Caco-2 (cell line): ENCODE data around the gene C1orf50. TPM values are rescaled to one million over a fixed set of nuclear protein-coding genes. Genes with fewer than 3 reads are reported as not detected.

Experiments
- BruUV-seq: library from RNA; stranded (reverse); fragments of 400-500 nt; replicated peaks from 2 replicates; lab custom pipeline; 2021; lab: Mats Ljungman, UMichigan
- CTCF ChIA-PET: fragments of 300-600 bp; sonication (Branson Sonifier 250); formaldehyde crosslinking; loops from one replicate; lab custom pipeline; 2022; ENCODE audit warnings: antibody characterized with exemption; lab: Charles Lee
- POLR2A ChIA-PET: fragments of 300-600 bp; sonication (Branson Sonifier 250); formaldehyde crosslinking; loops from one replicate; lab custom pipeline; 2022; ENCODE audit warnings: antibody characterized with exemption; lab: Charles Lee
- DNase-seq, 2 experiments: peaks; one replicate each; pipeline versions ENCODE4 v3.0.0 to v3.0.0-alpha.2; 2020 to 2022
- H3K27me3 ChIP-seq: replicated peaks from 2 replicates; pipeline ENCODE4 v1.6.0; 2011; ENCODE audit warnings: low read length; ENCODE audit not compliant: control insufficient read depth, insufficient read depth
- H3K36me3 ChIP-seq: 2 replicates; pipeline ENCODE4 v1.5.1; 2011; ENCODE audit warnings: low read length; ENCODE audit not compliant: control insufficient read depth, insufficient read depth
- H3K4me1 ChIP-seq: fragments of 250-450 bp; sonication (Bioruptor Pico); 2 replicates; pipeline ENCODE4 v1.5.1; 2020; ENCODE audit warnings: mild to moderate bottlenecking
- H3K4me3 ChIP-seq: 2 replicates; pipeline ENCODE4 v1.5.1; 2011; ENCODE audit warnings: low read depth, mild to moderate bottlenecking, control low read depth, low read length
- H3K9me3 ChIP-seq: fragments of 250-450 bp; sonication (Bioruptor Pico); 2 replicates; pipeline ENCODE4 v1.5.1; 2020; ENCODE audit warnings: mild to moderate bottlenecking, moderate library complexity
- H3K27ac Mint-ChIP-seq: one replicate; pipeline ENCODE4 v1.8.0; 2022; ENCODE audit warnings: mixed read lengths; ENCODE audit not compliant: unreplicated experiment
- H3K27me3 Mint-ChIP-seq: one replicate; pipeline ENCODE4 v1.8.0; 2022; ENCODE audit warnings: mixed read lengths; ENCODE audit not compliant: insufficient read depth, unreplicated experiment
- H3K36me3 Mint-ChIP-seq: one replicate; pipeline ENCODE4 v1.8.0; 2022; ENCODE audit warnings: mild to moderate bottlenecking, mixed read lengths; ENCODE audit not compliant: insufficient read depth, unreplicated experiment
- H3K4me1 Mint-ChIP-seq: one replicate; pipeline ENCODE4 v1.8.0; 2022; ENCODE audit warnings: low read depth, mixed read lengths; ENCODE audit not compliant: unreplicated experiment
- H3K4me3 Mint-ChIP-seq: one replicate; pipeline ENCODE4 v1.8.0; 2022; ENCODE audit warnings: mild to moderate bottlenecking, moderate library complexity, mixed read lengths; ENCODE audit not compliant: unreplicated experiment
- H3K9me3 Mint-ChIP-seq: one replicate; pipeline ENCODE4 v1.8.0; 2022; ENCODE audit warnings: mixed read lengths; ENCODE audit not compliant: unreplicated experiment
- CTCF ChIP-seq, 2 experiments: fragments of 200-600 bp in 1 of 2; IDR thresholded peaks; 1 replicate in 1 of 2; 2 replicates in 1 of 2; pipeline versions ENCODE4 v1.5.1 to v1.8.0; 2011 to 2022; ENCODE audit warnings: antibody characterized with exemption in 1 of 2, control low read depth in 1 of 2, inconsistent platforms in 1 of 2, low read depth in 1 of 2, low read length in 1 of 2, mild to moderate bottlenecking in 1 of 2, moderate library complexity in 1 of 2; ENCODE audit not compliant: insufficient read depth in 1 of 2, severe bottlenecking in 1 of 2, unreplicated experiment in 1 of 2
- intact Hi-C: fragments of 100-400 bp; cut with micrococcal nuclease; formaldehyde crosslinking; loops from one replicate; pipeline ENCODE4 v1.10.0; 2022; ENCODE audit not compliant: unreplicated experiment
- total RNA-seq: library from RNA; stranded (reverse); gene quantifications from 2 replicates; pipeline ENCODE4 v1.2.3, GENCODE V29; 2022

Gene C1orf50
- total RNA-seq, 1 experiment from 2014 or later = 6.1 TPM

DNA sequence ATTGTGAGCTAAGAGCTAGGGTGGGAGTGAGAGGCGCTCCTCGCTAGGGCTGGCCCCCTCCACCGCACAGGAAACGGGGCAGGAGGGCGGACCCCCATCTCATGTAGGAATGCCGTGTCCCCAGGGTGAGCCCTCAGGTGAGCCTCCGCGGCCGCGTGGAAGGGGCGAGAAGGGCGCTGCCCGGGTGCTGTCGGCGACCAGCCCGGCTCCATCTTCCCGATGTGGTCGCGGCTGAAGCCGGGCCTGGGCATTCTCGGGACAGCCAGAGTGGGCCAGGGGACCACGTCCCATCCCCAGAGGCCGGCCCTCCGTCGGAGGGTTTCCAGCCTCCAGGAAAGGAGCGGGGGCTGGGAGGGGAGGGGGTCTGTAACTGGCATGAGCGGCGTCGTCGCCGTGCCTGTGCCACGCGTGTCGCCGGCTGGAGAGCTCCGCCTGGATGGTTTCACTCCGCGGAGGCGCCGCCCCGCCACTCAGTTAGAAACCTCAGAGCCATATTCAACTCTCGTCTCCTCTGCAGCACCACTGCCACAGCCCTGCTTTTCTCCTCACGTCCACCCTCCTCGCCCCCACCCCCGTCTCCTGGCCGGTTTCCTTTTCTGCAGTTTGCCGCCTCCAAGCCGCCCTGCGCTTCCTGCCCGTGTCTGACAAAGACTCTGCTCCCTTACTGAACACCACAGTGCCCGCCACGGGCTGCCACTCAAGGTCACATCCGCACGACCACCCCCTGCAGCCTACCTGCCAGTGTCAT lies 18.1 kb downstream of the C1orf50 start, which contains the start of gene TMEM269:
TMEM269 (plus strand) TSS at position 46 of the 748 bp plus-strand sequence. CDS start 4,903 bp downstream, outside the sequence.
- no peak for DNase-seq
- Histone ChIP-seq H3K27me3 (no peaks in the 10 kb centered on the region), H3K9me3 (no peaks in the 10 kb centered on the region), H3K4me1 (no peaks in the 10 kb centered on the region), H3K36me3 (no peaks in the 10 kb centered on the region), H3K4me3 (no peak within 1 kb of the TSS)
- Mint-ChIP-seq H3K9me3 (no peaks in the 10 kb centered on the region), H3K4me1 (no peaks in the 10 kb centered on the region), H3K27ac (no peak within 1 kb of the TSS), H3K27me3 (no peaks in the 10 kb centered on the region), H3K36me3 (peaks cover 24% of the 10 kb centered on the region), H3K4me3 (no peak within 1 kb of the TSS)
- CTCF ChIA-PET = no interaction called here
- POLR2A ChIA-PET = no interaction called here
- intact Hi-C loops = no loop called here
- BruUV-seq = no TSS peak
- no peak for TF ChIP-seq CTCF (IDR thresholded peaks at IDR 0.05; ENCODE audit: insufficient read depth in 1 of 2, low read depth in 1 of 2, low read length in 1 of 2, severe bottlenecking in 1 of 2, unreplicated experiment in 1 of 2)

GRCh38 chr1:42786097-42786496 lies 19.0 kb downstream of the C1orf50 start:
- intact Hi-C loops = no loop called here
- no TSS peak for BruUV-seq
- CTCF ChIA-PET = no interaction called here
- no peaks in the 10 kb centered on the region for H3K27me3 ChIP-seq
- no peak for DNase-seq
- H3K36me3 Mint-ChIP-seq = peaks cover 20% of the 10 kb centered on the region
- TF ChIP-seq CTCF (IDR thresholded peaks at IDR 0.05; ENCODE audit: insufficient read depth in 1 of 2, low read depth in 1 of 2, low read length in 1 of 2, severe bottlenecking in 1 of 2, unreplicated experiment in 1 of 2) = no peak
- H3K4me3 Mint-ChIP-seq = no peak overlapping the region
- H3K27ac Mint-ChIP-seq = no peak overlapping the region
- no peaks in the 10 kb centered on the region for H3K9me3 ChIP-seq
- POLR2A ChIA-PET = no interaction called here
- H3K4me1 Mint-ChIP-seq = no peaks in the 10 kb centered on the region
- no peaks in the 10 kb centered on the region for H3K4me1 ChIP-seq
- H3K27me3 Mint-ChIP-seq = no peaks in the 10 kb centered on the region
- no peak overlapping the region for H3K4me3 ChIP-seq
- no peaks in the 10 kb centered on the region for H3K36me3 ChIP-seq
- no peaks in the 10 kb centered on the region for H3K9me3 Mint-ChIP-seq

- H3K4me3 Mint-ChIP-seq = no peak overlapping the region
- no peak for TF ChIP-seq CTCF (IDR thresholded peaks at IDR 0.05; ENCODE audit: insufficient read depth in 1 of 2, low read depth in 1 of 2, low read length in 1 of 2, severe bottlenecking in 1 of 2, unreplicated experiment in 1 of 2)
- no peaks in the 10 kb centered on the region for H3K36me3 ChIP-seq
- peaks cover 15% of the 10 kb centered on the region for H3K36me3 Mint-ChIP-seq
- H3K9me3 ChIP-seq = no peaks in the 10 kb centered on the region
- intact Hi-C loops = no loop called here
- H3K4me1 ChIP-seq = no peaks in the 10 kb centered on the region
- no peak overlapping the region for H3K4me3 ChIP-seq
- DNase-seq = no peak
- H3K4me1 Mint-ChIP-seq = no peaks in the 10 kb centered on the region
- ChIA-PET POLR2A (interaction anchor here (0.6 kb wide), 1 partner anchor 86 kb away, joined by 11 read pairs; no protein-coding TSS in a partner anchor), CTCF (no interaction called here)
- H3K27ac Mint-ChIP-seq = no peak overlapping the region
- H3K9me3 Mint-ChIP-seq = no peaks in the 10 kb centered on the region
- H3K27me3 ChIP-seq = no peaks in the 10 kb centered on the region
- H3K27me3 Mint-ChIP-seq = no peaks in the 10 kb centered on the region
- no TSS peak for BruUV-seq
Measured at GRCh38 chr1:42788021-42788420, 21.0 kb downstream of the C1orf50 start.
